PC-9 (cell line): ENCODE measurements around the gene RHOBTB3. TPM values are rescaled to one million over a fixed set of nuclear protein-coding genes. Genes with fewer than 3 reads are reported as not detected.
A peak's percentile ranks its signal among the peaks of the same experiment; 100 is the strongest.

Source experiments
- BruUV-seq: library from RNA; stranded (reverse); fragments of 400-500 nt; replicated peaks from 2 replicates; lab custom pipeline; 2021; lab: Mats Ljungman, UMichigan
- CTCF ChIA-PET: fragments of 300-600 bp; sonication (Branson Sonifier 250); formaldehyde crosslinking; loops from one replicate; lab custom pipeline; 2022; ENCODE audit warnings: antibody characterized with exemption; lab: Charles Lee
- POLR2A ChIA-PET: fragments of 300-600 bp; sonication (Branson Sonifier 250); formaldehyde crosslinking; loops from one replicate; lab custom pipeline; 2022; ENCODE audit warnings: antibody characterized with exemption; ENCODE audit not compliant: unreplicated experiment; lab: Charles Lee
- DNase-seq, 2 experiments: peaks; one replicate each; pipeline versions ENCODE4 v3.0.0 to v3.0.0-alpha.2; 2015 to 2022; ENCODE audit warnings: mixed read lengths in 1 of 2
- H2AFZ ChIP-seq: fragments of 200-600 bp; sonication (generic); 2 replicates; pipeline ENCODE4 v1.8.1; 2017; ENCODE audit warnings: antibody characterized with exemption
- H3F3A ChIP-seq: fragments of 200-600 bp; sonication (generic); 2 replicates; pipeline ENCODE4 v1.8.1; 2017; ENCODE audit warnings: antibody characterized with exemption, mild to moderate bottlenecking, low read depth; ENCODE audit not compliant: insufficient read depth
- H3K27ac ChIP-seq: fragments of 200-600 bp; sonication (generic); 2 replicates; pipeline ENCODE4 v1.6.1; 2016; ENCODE audit warnings: mixed run types
- H3K27me3 ChIP-seq: fragments of 200-600 bp; sonication (generic); 2 replicates; pipeline ENCODE4 v1.6.1; 2016; ENCODE audit warnings: low read depth, mixed run types; ENCODE audit not compliant: insufficient read depth
- H3K36me3 ChIP-seq: fragments of 200-600 bp; sonication (generic); 2 replicates; pipeline ENCODE4 v1.6.1; 2016; ENCODE audit warnings: low read depth, mixed run types
- H3K4me1 ChIP-seq: fragments of 200-600 bp; sonication (generic); replicated peaks from 2 replicates; pipeline ENCODE4 v1.6.1; 2016; ENCODE audit warnings: mixed run types; ENCODE audit not compliant: insufficient read depth
- H3K4me2 ChIP-seq: fragments of 200-600 bp; sonication (generic); 2 replicates; pipeline ENCODE4 v1.6.1; 2017; ENCODE audit warnings: mixed run types
- H3K4me3 ChIP-seq: fragments of 200-600 bp; sonication (generic); 2 replicates; pipeline ENCODE4 v1.6.1; 2016; ENCODE audit warnings: mixed run types
- H3K79me2 ChIP-seq: fragments of 200-600 bp; sonication (generic); 2 replicates; pipeline ENCODE4 v1.6.1; 2017; ENCODE audit warnings: low read depth, mixed run types
- H3K9me2 ChIP-seq: fragments of 200-600 bp; sonication (generic); 2 replicates; pipeline ENCODE4 v1.8.1; 2017; ENCODE audit warnings: mild to moderate bottlenecking; ENCODE audit not compliant: insufficient read depth
- H3K9me3 ChIP-seq: fragments of 200-600 bp; sonication (generic); 2 replicates; pipeline ENCODE4 v1.8.1; 2016; ENCODE audit warnings: low read depth; ENCODE audit not compliant: insufficient read depth
- H4K20me1 ChIP-seq: fragments of 200-600 bp; sonication (generic); 2 replicates; pipeline ENCODE4 v1.8.1; 2017; ENCODE audit not compliant: insufficient read depth
- EZH2 ChIP-seq: fragments of 200-600 bp; sonication (generic); IDR thresholded peaks from 2 replicates; pipeline ENCODE4 v1.8.0; 2017; ENCODE audit warnings: antibody characterized with exemption, low read depth
- intact Hi-C: fragments of 100-400 bp; cut with micrococcal nuclease; formaldehyde crosslinking; loops from one replicate; pipeline ENCODE4 v1.10.0; 2022; ENCODE audit not compliant: unreplicated experiment
- total RNA-seq: library from RNA; stranded (reverse); gene quantifications from 2 replicates; pipeline ENCODE4 v1.2.3, GENCODE V29; 2021
- TF ChIP-seq, protein P1 (sequence below): fragments of 200-600 bp; sonication (generic); conservative IDR thresholded peaks from 2 replicates; pipeline ENCODE4 v1.6.1; 2017; ENCODE audit warnings: mixed run types, antibody characterized with exemption, mild to moderate bottlenecking, moderate library complexity

RHOBTB3 gene
- total RNA-seq, 1 experiment from 2014 or later: 87.6 TPM

DNA sequence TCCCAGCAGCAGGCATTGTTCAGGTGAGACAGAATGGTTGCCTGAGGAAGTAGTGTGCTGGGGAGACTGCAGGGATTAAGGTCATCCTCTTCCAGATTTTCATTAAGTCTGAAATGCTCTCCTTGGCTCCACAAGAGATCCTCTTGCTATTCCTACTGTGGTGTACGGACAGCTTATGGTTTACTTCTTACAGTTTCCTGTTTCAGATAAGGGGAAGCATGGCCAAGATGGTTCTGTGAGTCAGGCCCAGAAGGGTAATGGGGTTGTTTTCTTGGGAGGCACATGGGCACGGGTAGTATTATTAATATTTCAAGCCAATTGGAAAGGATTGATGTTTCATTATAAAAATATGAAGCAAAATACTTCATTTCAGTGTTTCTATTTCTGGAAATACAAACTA is 48.5 kb downstream of the RHOBTB3 start:
- Histone ChIP-seq H3K36me3 (0 out of 2 replicates have a peak, but pooled peaks cover 5% of the 10 kb centered on the region), H3K4me3 (no peak overlapping the region), H3K9me2 (no peaks in the 10 kb centered on the region), H3K27ac (no peak overlapping the region), H3F3A (peaks cover 9% of the 10 kb centered on the region; the same call in 1 of the 2 replicates), H3K79me2 (no peaks in the 10 kb centered on the region), H3K27me3 (no peaks in the 10 kb centered on the region), H3K9me3 (no peaks in the 10 kb centered on the region), H2AFZ (no peak overlapping the region), H3K4me2 (no peak overlapping the region), H3K4me1 (peaks cover 1% of the 10 kb centered on the region; the same call in 1 of the 2 replicates), H4K20me1 (no peaks in the 10 kb centered on the region)
- ChIA-PET CTCF (interaction anchor here (0.5 kb wide), 1 partner anchor 64 kb away, joined by 9 read pairs; no protein-coding TSS in a partner anchor), POLR2A (interaction anchor here (0.6 kb wide), 1 partner anchor 109 kb away, joined by 3 read pairs; no protein-coding TSS in a partner anchor)
- no peak for DNase-seq
- no TSS peak for BruUV-seq
- intact Hi-C loops: loop anchor here (2.0 to 5.0 kb wide), 3 partner anchors 115 to 823 kb away; no protein-coding TSS in a partner anchor
- no peak for TF ChIP-seq EZH2
- TF ChIP-seq, protein P1, sequence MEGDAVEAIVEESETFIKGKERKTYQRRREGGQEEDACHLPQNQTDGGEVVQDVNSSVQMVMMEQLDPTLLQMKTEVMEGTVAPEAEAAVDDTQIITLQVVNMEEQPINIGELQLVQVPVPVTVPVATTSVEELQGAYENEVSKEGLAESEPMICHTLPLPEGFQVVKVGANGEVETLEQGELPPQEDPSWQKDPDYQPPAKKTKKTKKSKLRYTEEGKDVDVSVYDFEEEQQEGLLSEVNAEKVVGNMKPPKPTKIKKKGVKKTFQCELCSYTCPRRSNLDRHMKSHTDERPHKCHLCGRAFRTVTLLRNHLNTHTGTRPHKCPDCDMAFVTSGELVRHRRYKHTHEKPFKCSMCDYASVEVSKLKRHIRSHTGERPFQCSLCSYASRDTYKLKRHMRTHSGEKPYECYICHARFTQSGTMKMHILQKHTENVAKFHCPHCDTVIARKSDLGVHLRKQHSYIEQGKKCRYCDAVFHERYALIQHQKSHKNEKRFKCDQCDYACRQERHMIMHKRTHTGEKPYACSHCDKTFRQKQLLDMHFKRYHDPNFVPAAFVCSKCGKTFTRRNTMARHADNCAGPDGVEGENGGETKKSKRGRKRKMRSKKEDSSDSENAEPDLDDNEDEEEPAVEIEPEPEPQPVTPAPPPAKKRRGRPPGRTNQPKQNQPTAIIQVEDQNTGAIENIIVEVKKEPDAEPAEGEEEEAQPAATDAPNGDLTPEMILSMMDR: no peak

DNA sequence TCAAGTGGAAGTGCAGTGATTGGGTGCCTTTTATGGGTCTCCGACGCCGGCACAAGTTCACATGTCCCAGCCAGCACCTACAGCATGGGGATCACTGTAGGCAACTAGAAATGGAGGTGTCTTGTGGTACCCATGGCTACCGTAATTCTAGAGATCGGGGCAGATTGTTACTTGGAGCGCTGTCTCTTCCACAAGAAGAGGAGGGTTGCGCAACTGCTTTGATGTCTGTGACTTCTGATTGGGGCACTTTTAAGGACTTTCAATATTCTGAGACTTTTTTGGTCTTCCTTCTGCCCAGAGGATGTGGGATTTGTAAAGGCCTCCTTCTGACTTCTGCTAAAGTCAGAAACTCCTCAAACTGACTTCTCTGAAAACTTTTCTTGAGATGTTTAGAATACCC is 49.5 kb downstream of the RHOBTB3 start:
- TF ChIP-seq, protein P1: no peak
- no peak for TF ChIP-seq EZH2
- no peak overlapping the region for H3K27ac ChIP-seq
- H3K27me3 ChIP-seq: no peaks in the 10 kb centered on the region
- no peaks in the 10 kb centered on the region for H3K4me1 ChIP-seq
- no peaks in the 10 kb centered on the region for H3K79me2 ChIP-seq
- no peak overlapping the region for H2AFZ ChIP-seq
- H3K4me3 ChIP-seq: no peak overlapping the region
- H3K9me3 ChIP-seq: no peaks in the 10 kb centered on the region
- 0 out of 2 replicates have a peak, but pooled peaks cover 5% of the 10 kb centered on the region for H3K36me3 ChIP-seq
- no peaks in the 10 kb centered on the region for H3K9me2 ChIP-seq
- H3K4me2 ChIP-seq: no peak overlapping the region
- H4K20me1 ChIP-seq: no peaks in the 10 kb centered on the region
- no TSS peak for BruUV-seq
- ChIA-PET POLR2A (interaction anchor here (0.5 kb wide), 1 partner anchor 18 kb away, joined by 11 read pairs; no protein-coding TSS in a partner anchor), CTCF (interaction anchor here (0.9 to 2.2 kb wide), 8 partner anchors 42 to 136 kb away, joined by 3 to 20 read pairs (median 4); partner anchors contain the start of gene GLRX)
- intact Hi-C loops: loop anchor here (2.0 to 5.0 kb wide), 3 partner anchors 116 to 822 kb away; no protein-coding TSS in a partner anchor
- DNase-seq: no peak
- H3F3A ChIP-seq: peaks cover 7% of the 10 kb centered on the region; the same call in 1 of the 2 replicates

DNA sequence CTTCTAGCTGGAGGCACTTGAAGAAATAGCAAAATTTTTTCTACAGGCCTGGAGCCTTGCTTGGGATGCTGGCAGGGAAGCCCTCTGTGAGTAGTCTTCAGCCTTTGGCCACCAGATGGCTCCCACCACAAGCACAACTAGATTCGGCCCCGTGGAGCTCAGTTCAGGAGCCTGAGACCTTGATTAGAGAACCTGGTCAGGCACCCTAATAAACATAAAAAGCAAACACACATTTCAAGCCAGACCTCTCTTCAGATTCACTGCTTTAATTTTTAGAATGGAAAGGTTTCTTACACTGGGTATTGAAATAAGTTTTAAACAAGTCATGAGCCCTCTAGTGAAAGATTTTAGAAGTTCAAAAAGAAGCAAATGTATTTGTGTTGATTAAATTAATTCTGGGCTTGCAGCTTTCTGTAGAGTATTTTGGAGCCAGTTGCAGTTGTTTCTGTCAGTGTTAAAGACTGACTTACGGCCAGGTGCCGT is 50.0 kb downstream of the RHOBTB3 start:
- no peak overlapping the region for H3K27ac ChIP-seq
- ChIA-PET POLR2A (interaction anchor here (0.5 kb wide), 1 partner anchor 18 kb away, joined by 11 read pairs; no protein-coding TSS in a partner anchor), CTCF (interaction anchor here (0.6 to 2.2 kb wide), 11 partner anchors 41 to 137 kb away, joined by 3 to 20 read pairs (median 3); partner anchors contain the start of gene GLRX)
- no peaks in the 10 kb centered on the region for H3K9me3 ChIP-seq
- no TSS peak for BruUV-seq
- H3K27me3 ChIP-seq: no peaks in the 10 kb centered on the region
- DNase-seq: peak; percentile 68 to 69
- no peak overlapping the region for H3K4me3 ChIP-seq
- H3K9me2 ChIP-seq: no peaks in the 10 kb centered on the region
- peaks cover 7% of the 10 kb centered on the region; the same call in 1 of the 2 replicates for H3F3A ChIP-seq
- no peaks in the 10 kb centered on the region for H3K4me1 ChIP-seq
- H3K79me2 ChIP-seq: no peaks in the 10 kb centered on the region
- H4K20me1 ChIP-seq: no peaks in the 10 kb centered on the region
- intact Hi-C loops: loop anchor here (1.0 to 5.0 kb wide), 6 partner anchors 62 to 821 kb away; no protein-coding TSS in a partner anchor
- H2AFZ ChIP-seq: peak overlapping the region; percentile 77; the same call in 1 of the 2 replicates
- TF ChIP-seq EZH2: no peak
- TF ChIP-seq, protein P1: peak; percentile 97
- peaks cover 8% of the 10 kb centered on the region; the same call in 1 of the 2 replicates for H3K36me3 ChIP-seq
- H3K4me2 ChIP-seq: peak overlapping the region; percentile 40; the same call in 1 of the 2 replicates
